GM18951 (cell line): Measurements from ENCODE around the gene IRX3.
"Not testable (repeated sequence)": the region's sequence is repeated elsewhere in the genome, so short reads cannot be mapped to it uniquely, and the experiment has no call there.

Experiments used
- POLR2A ChIP-seq: IDR thresholded peaks from 4 replicates; pipeline ENCODE4 v1.6.1; 2011; ENCODE audit warnings: mild to moderate bottlenecking; ENCODE audit not compliant: insufficient read length, insufficient read depth; ENCODE audit errors: extremely low read depth
- in situ Hi-C: fragments of 300-500 bp; cut with MboI; formaldehyde crosslinking; loops from one replicate; pipeline ENCODE4 v1.12.0; 2022; ENCODE audit warnings: low sequenced_read_pairs, mixed read lengths, inconsistent platforms; ENCODE audit not compliant: unreplicated experiment

The IRX3 gene

GRCh38 chr16:54280751-54281150, 5.8 kb downstream of the IRX3 start:
- TF ChIP-seq POLR2A, result no peak
- in situ Hi-C loops, result loop anchor here (10.0 kb wide), 1 partner anchor 654 kb away; the partner anchor contains the start of gene IRX5

DNA sequence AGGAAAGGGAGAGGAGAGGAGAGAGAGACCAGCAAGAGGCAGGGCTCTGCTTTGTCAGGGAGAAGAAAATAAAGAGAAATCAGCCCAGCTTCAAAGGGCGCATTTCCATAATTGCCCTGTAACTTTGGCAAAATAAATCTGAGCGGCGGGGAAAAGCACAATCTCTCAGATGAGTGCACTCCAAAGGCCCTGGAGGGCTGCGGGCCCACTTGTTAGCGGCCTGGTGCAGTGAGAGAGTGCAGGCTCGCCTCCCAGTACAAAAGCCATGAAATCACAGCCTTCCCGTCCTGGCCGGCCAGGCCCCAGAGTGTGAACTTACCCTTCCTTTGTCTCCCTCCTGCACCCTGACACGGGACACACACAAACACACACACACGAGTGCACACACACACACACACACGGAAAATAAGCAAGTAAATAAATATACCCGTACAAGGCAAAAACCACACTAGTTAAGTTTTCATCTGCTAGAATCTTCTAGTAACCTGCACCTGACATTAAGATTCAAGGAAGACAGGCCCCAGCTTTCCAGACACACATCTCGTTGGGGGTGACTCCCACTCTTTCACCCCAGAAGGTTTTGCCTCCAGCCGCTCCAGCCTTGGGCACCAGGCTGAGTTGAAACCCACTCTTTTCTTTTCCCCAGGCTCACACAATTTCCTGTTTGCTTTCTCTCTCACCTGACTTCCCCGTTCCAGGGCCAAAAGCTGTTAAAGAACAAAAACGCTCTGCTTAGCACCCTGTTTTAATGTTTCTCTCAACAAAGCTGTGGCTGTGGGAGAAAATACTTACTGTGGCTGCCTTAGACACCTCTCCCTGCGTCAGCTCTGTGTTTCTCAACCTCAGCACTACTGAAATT, 8.5 kb downstream of the IRX3 start:
- in situ Hi-C loops, result no loop called here
- TF ChIP-seq POLR2A, result no peak

- in situ Hi-C loops, result no loop called here
- no peak for TF ChIP-seq POLR2A
These were observed 10.6 kb downstream of the IRX3 start for GRCh38 chr16:54275956-54276355.

- no peak for TF ChIP-seq POLR2A
- in situ Hi-C loops, result no loop called here
These were observed 13.0 kb downstream of the IRX3 start for GRCh38 chr16:54273566-54273965.

DNA sequence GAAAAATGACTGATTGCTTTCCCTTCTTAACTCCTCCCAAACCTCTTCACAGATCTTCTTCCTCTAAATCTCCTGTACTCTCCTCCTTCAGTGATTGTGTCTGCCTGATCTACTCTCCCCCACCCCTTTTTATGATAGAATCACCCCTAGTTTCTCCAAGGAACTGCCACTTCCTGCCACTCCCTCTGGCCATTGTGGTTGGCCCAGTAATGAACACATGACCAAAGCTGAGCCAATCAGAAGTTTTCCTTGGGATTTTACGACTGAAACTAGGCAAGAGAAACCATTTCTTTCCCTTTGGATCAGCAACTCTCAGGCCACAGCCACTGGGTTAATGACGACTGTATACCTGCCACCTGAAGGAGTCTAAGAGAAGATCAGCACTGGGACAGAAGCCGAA, 15.9 kb downstream of the IRX3 start:
- in situ Hi-C loops, result no loop called here
- no peak for TF ChIP-seq POLR2A

DNA sequence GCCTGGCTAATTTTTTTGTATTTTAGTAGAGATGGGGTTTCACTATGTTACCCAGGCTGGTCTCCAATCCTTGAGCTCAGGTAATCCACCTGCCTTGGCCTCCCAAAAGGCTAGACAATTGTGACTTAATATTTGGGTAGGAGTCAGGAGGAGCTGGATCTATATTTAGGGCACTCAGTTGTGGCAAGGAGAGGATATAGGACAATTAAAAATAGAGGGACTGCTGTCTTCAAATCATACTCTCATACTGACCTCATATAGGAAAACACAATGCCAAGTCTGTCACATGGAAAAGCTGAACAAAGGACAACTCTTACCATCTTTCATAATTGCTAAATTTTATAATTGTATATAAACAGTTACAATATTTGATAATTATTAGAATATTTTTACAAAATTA, 17.1 kb downstream of the IRX3 start:
- in situ Hi-C loops, result no loop called here
- TF ChIP-seq POLR2A, result no peak

DNA sequence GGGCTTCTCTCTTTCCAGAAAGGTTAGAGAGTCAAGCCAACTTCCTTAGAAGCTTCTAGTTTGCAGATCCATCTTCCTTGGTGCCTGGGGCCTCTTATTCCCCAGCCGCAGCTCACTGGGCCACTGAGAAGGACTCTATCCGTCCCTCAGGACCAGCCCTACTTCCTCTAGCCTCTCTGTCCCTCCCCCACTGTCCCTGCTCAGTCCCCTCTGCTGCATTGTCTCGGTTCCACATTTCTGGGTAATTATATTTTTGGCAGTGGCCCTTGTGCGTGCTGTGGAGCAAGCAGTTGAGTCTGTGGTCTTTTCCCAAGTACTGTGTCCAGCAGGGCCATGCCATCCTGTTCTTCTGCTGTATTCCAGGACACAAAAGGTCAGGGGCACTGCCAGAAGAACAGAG, 17.8 kb downstream of the IRX3 start:
- in situ Hi-C loops, result no loop called here
- TF ChIP-seq POLR2A, result no peak

DNA sequence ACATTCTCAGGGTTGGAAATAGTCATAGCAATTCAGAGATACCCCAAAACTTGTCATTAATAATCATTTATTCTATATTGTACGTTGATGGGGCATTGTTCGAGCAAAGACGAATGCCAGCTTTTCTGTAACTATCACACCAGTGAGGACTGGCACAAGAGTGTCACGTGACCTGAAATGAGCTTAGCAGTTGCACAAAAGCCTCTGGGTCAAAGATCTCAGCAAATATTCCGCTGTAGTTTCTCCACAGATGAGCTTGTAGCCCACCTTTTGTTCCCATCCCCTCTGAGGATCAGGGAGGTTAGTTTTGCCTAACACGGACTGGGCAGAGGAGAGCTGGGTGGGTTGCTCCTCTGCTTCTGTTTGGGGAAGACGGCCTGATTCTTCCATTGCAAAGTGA, 18.2 kb downstream of the IRX3 start:
- in situ Hi-C loops, result no loop called here
- TF ChIP-seq POLR2A, result no peak

- TF ChIP-seq POLR2A, result no peak
- in situ Hi-C loops, result no loop called here
These were observed 20.1 kb downstream of the IRX3 start for GRCh38 chr16:54266363-54266955.

GRCh38 chr16:54265575-54266107, 20.9 kb downstream of the IRX3 start:
- TF ChIP-seq POLR2A, result no peak
- in situ Hi-C loops, result no loop called here

DNA sequence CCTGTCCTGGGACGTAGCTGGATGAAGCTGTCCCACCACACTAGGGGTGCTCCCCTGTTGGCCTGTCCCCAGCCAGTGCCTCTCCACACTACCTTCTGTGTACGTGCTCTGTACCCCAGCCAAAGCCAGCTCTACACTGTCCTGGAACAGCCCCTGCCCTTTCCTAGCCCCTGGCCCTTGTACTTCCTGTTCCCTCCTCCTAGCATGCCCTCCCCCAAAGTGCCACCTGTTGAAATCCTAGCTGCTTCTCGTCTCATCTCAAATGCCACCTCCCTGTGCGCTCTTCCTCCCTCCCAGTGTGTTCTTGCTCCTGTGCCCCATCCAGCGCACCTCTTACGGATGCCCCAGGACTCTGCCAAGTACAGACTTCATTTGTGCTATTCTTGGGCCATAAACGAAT, 33.5 kb downstream of the IRX3 start:
- no peak for TF ChIP-seq POLR2A
- in situ Hi-C loops, result no loop called here

DNA sequence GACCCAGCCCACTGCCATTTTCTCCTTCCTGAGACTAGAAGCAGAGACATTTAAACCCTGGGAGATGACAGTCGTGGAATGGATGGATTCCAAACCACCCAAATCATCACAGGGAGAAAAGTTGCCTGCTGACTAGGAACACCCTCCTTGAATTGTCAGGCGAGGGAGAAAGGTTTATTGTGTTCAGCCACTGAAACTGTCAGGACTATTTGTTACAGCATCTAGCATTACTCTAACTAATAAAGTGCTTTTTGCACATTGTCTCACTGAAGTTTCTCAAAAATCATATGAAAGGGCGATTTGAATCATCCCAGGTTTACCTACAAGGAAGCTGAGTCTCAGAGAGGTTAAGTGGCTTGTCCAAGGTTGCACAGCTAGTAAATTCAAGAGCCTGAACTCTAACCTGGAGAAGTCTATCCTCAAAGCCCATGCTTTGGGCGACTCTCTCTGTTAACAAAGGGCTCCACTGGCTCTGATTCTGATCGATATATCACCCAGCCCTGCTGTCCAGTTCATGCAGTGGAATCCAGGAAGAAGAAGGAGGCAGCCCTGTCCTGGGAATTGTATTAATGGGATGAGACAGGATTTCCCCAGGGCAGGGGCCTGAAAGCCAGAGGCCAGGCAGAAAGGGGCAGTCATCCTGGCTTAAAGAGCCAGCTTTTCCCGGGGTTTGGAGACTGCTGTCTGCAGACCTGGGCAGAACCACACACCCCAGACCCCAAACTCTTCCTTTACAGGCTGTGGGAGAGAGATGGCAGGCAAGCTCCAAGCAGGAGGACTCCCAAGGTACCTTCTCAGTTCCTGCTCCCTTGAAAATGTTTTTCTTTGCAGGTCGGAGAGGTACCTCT, 37.5 kb downstream of the IRX3 start:
- TF ChIP-seq POLR2A, result no peak
- in situ Hi-C loops, result no loop called here

DNA sequence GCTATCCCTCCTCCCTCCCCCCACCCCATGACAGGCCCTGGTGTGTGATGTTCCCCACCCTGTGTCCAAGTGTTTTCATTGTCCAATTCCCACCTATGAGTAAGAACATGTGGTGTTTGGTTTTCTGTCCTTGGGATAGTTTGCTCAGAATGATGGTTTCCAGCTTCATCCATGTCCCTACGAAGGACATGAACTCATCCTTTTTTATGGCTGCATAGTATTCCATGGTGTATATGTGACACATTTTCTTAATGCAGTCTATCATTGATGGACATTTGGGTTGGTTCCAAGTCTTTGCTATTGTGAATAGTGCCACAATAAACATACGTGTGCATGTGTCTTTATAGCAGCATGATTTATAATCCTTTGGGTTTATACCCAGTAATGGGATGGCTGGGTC, 38.9 kb downstream of the IRX3 start:
- in situ Hi-C loops, result not testable (repeated sequence)
